BLaER1 treated with 17β-estradiol and CSF1 and Interleukin-3, amounts not matched to agents 10 nM and 100 nM (cell line): Measurements from ENCODE around the gene PALM.
A peak's percentile ranks its signal among the peaks of the same experiment; 100 is the strongest.

Experiments used
- H3K27ac ChIP-seq, 11 experiments: shearing (Covaris generic); formaldehyde crosslinking; 2 replicates each; pipeline ENCODE4 v1.8.1; 2022
- H3K27me3 ChIP-seq, 11 experiments: shearing (Covaris generic); formaldehyde crosslinking; 2 replicates each; pipeline ENCODE4 v1.8.1; 2022
- H3K36me3 ChIP-seq, 11 experiments: shearing (Covaris generic); formaldehyde crosslinking; 2 replicates each; pipeline ENCODE4 v1.8.1; 2022
- H3K4me1 ChIP-seq, 10 experiments: shearing (Covaris generic); formaldehyde crosslinking; 2 replicates each; pipeline ENCODE4 v1.8.1; 2022
- H3K4me2 ChIP-seq, 11 experiments: shearing (Covaris generic); formaldehyde crosslinking; 2 replicates each; pipeline ENCODE4 v1.8.1; 2022
- H3K4me3 ChIP-seq, 10 experiments: shearing (Covaris generic); formaldehyde crosslinking; 2 replicates each; pipeline ENCODE4 v1.8.1; 2022
- H3K9ac ChIP-seq, 11 experiments: shearing (Covaris generic); formaldehyde crosslinking; 2 replicates each; pipeline ENCODE4 v1.8.1; 2022
- H3K9me3 ChIP-seq, 11 experiments: shearing (Covaris generic); formaldehyde crosslinking; replicated peaks in 1 of 11; 2 replicates each; pipeline ENCODE4 v1.8.1; 2022
- H4K20me1 ChIP-seq, 11 experiments: shearing (Covaris generic); formaldehyde crosslinking; 2 replicates each; pipeline ENCODE4 v1.8.1; 2022
- Cebpa-rat ChIP-seq, 11 experiments: shearing (Covaris generic); IDR thresholded peaks; 2 replicates each; pipeline ENCODE4 v1.8.1; 2022

PALM gene

GRCh38 chr19:778910-779653, 70.3 kb downstream of the PALM start:
- H3K9me3 ChIP-seq: no peaks in the 10 kb centered on the region
- no peak overlapping the region for H3K27ac ChIP-seq
- no peaks in the 10 kb centered on the region for H4K20me1 ChIP-seq
- no peak overlapping the region for H3K9ac ChIP-seq
- H3K27me3 ChIP-seq: no peaks in the 10 kb centered on the region
- no peaks in the 10 kb centered on the region for H3K36me3 ChIP-seq
- no peak overlapping the region for H3K4me2 ChIP-seq
- H3K4me3 ChIP-seq: no peak overlapping the region
- H3K4me1 ChIP-seq: peaks cover 0 to 16% (median 8%) of the 10 kb centered on the region in 10 experiments; a peak in 14 of 20 replicates
- TF ChIP-seq Cebpa-rat (IDR thresholded peaks at IDR 0.05): peak in 1 of 11 experiments; percentile 19; a peak in 1 of 22 replicates

GRCh38 chr19:780935-781334, 72.2 kb downstream of the PALM start:
- no peak overlapping the region for H3K9ac ChIP-seq
- H3K27ac ChIP-seq: no peak overlapping the region
- no peak for TF ChIP-seq Cebpa-rat (IDR thresholded peaks at IDR 0.05)

GRCh38 chr19:781800-782184, 73.1 kb downstream of the PALM start:
- Histone ChIP-seq H3K27me3 (no peaks in the 10 kb centered on the region), H3K9me3 (no peaks in the 10 kb centered on the region), H3K27ac (no peak overlapping the region), H4K20me1 (no peaks in the 10 kb centered on the region), H3K4me3 (no peak overlapping the region), H3K4me2 (no peak overlapping the region), H3K36me3 (no peaks in the 10 kb centered on the region), H3K4me1 (peaks cover 0 to 16% (median 8%) of the 10 kb centered on the region in 10 experiments; a peak in 14 of 20 replicates), H3K9ac (no peak overlapping the region)
- no peak for TF ChIP-seq Cebpa-rat (IDR thresholded peaks at IDR 0.05)

More at GRCh38 chr19:780935-781334, 72.2 kb downstream of the PALM start:
- Histone ChIP-seq H4K20me1 (no peaks in the 10 kb centered on the region), H3K4me3 (no peak overlapping the region), H3K4me2 (no peak overlapping the region), H3K27me3 (no peaks in the 10 kb centered on the region), H3K4me1 (peaks cover 0 to 16% (median 8%) of the 10 kb centered on the region in 10 experiments; a peak in 14 of 20 replicates), H3K9me3 (no peaks in the 10 kb centered on the region), H3K36me3 (no peaks in the 10 kb centered on the region)

- Histone ChIP-seq H4K20me1 (no peaks in the 10 kb centered on the region), H3K27me3 (no peaks in the 10 kb centered on the region), H3K9ac (0 out of 22 replicates have a peak overlapping the region, but pooled peaks of 3 of the 11 experiments have one; percentile 6 to 16 (median 11)), H3K4me1 (peaks cover 0 to 16% (median 8%) of the 10 kb centered on the region in 10 experiments; a peak in 14 of 20 replicates), H3K4me3 (no peak overlapping the region), H3K4me2 (peak overlapping the region in 2 of 11 experiments; percentile 47 to 64; a peak in 1 of 22 replicates), H3K9me3 (no peaks in the 10 kb centered on the region), H3K36me3 (no peaks in the 10 kb centered on the region), H3K27ac (no peak overlapping the region)
- no peak for TF ChIP-seq Cebpa-rat (IDR thresholded peaks at IDR 0.05)
Observed at GRCh38 chr19:782185-782877, 73.6 kb downstream of the PALM start.

GRCh38 chr19:782878-783668, 74.3 kb downstream of the PALM start:
- H3K9ac ChIP-seq: 0 out of 22 replicates have a peak overlapping the region, but pooled peaks of 2 of the 11 experiments have one; percentile 6 to 11
- H3K4me3 ChIP-seq: no peak overlapping the region

DNA sequence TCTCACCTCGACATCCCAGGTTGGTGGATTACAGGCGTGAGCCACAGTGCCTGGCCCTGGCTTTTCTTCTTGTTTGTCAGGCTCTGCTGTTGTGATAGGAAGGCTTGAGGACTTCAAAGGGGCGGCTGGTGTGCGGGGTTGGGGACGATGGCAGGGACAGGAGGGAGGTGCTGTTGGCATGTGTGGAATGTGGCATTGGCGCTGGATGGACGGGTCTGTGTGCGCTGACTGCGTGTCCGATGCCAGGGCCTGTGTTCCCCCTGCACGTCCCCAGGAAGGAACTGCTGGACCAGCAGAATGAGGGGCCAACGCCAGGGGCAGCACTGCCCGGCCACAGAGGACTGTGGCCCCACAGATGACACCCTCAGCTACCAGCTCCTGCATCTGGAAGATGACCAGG, 75.8 kb downstream of the PALM start:
- no peaks in the 10 kb centered on the region for H3K36me3 ChIP-seq
- no peaks in the 10 kb centered on the region for H4K20me1 ChIP-seq
- no peaks in the 10 kb centered on the region for H3K27me3 ChIP-seq
- H3K4me1 ChIP-seq: peaks cover 10 to 28% (median 20%) of the 10 kb centered on the region in 10 experiments
- no peak overlapping the region for H3K9ac ChIP-seq
- no peak for TF ChIP-seq Cebpa-rat (IDR thresholded peaks at IDR 0.05)
- no peak overlapping the region for H3K4me3 ChIP-seq
- no peak overlapping the region for H3K27ac ChIP-seq
- H3K4me2 ChIP-seq: no peak overlapping the region
- no peaks in the 10 kb centered on the region for H3K9me3 ChIP-seq

More at GRCh38 chr19:782878-783668, 74.3 kb downstream of the PALM start:
- Histone ChIP-seq H3K27ac (no peak overlapping the region), H3K4me1 (peaks cover 0 to 16% (median 8%) of the 10 kb centered on the region in 10 experiments; a peak in 14 of 20 replicates), H3K27me3 (no peaks in the 10 kb centered on the region), H3K9me3 (no peaks in the 10 kb centered on the region), H3K36me3 (no peaks in the 10 kb centered on the region), H3K4me2 (peak overlapping the region in 8 of 11 experiments; percentile 31 to 65 (median 60); a peak in 15 of 22 replicates), H4K20me1 (no peaks in the 10 kb centered on the region)
- no peak for TF ChIP-seq Cebpa-rat (IDR thresholded peaks at IDR 0.05)

DNA sequence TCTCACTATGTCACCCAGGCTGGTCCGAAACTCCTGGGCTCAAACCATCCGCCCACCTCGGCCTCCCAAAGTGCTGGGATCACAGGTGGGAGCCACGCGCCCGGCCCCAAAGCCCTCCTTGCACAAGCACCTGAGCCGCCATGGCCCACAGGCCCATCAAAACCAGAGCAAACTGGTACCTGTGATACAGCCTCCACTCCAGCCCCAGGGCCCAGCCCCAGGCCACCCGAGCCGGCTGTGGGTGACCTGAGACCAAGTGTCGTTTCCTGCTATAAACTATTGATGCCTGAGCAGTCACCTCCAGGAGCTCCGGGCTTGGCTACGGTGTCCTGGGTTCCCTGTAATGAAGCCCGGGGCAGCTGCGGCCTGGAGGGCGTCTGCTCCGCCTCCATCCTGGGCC, 78.8 kb downstream of the PALM start:
- no peak overlapping the region for H3K27ac ChIP-seq
- no peak for TF ChIP-seq Cebpa-rat (IDR thresholded peaks at IDR 0.05)
- H3K4me3 ChIP-seq: no peak overlapping the region
- H3K9me3 ChIP-seq: no peaks in the 10 kb centered on the region
- no peaks in the 10 kb centered on the region for H3K36me3 ChIP-seq
- peaks cover 20 to 47% (median 35%) of the 10 kb centered on the region in 10 experiments for H3K4me1 ChIP-seq
- no peak overlapping the region for H3K4me2 ChIP-seq
- H3K9ac ChIP-seq: no peak overlapping the region; a peak in 2 of 22 replicates
- H3K27me3 ChIP-seq: no peaks in the 10 kb centered on the region
- H4K20me1 ChIP-seq: no peaks in the 10 kb centered on the region

DNA sequence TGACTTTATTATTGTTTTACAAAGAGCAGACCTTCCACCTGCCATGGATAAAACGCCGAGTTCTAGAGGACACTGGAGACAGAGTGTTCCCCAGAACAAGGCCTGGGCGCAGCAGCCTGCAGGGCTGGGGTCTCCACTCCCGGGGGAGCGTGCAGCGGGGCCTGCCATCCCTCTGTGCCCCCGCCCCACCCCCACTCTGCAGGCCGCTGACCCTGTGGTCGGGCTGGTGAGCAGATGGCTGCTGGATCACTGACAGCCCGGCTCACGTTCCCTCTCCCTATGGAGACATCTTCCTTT, 79.9 kb downstream of the PALM start:
- Histone ChIP-seq H3K27me3 (no peaks in the 10 kb centered on the region), H3K9ac (peak overlapping the region in 10 of 11 experiments; percentile 34 to 70 (median 60); a peak in 16 of 22 replicates), H3K27ac (peak overlapping the region in 8 of 11 experiments; percentile 55 to 77 (median 66); a peak in 16 of 22 replicates)

More for the DNA sequence above, 79.9 kb downstream of the PALM start:
- H3K9me3 ChIP-seq: no peaks in the 10 kb centered on the region
- no peaks in the 10 kb centered on the region for H3K36me3 ChIP-seq
- peaks cover 22 to 41% (median 29%) of the 10 kb centered on the region in 10 experiments for H3K4me1 ChIP-seq
- H3K4me2 ChIP-seq: peak overlapping the region; percentile 64 to 83 (median 71)
- no peaks in the 10 kb centered on the region for H4K20me1 ChIP-seq
- no peak for TF ChIP-seq Cebpa-rat (IDR thresholded peaks at IDR 0.05)
- no peak overlapping the region for H3K4me3 ChIP-seq
